NCI-H524 (cell line): ENCODE results near the gene RPL21.

ENCODE experiments used
- DNase-seq, 2 experiments: peaks; one replicate each; lab custom pipeline; 2025; lab: John Stamatoyannopoulos, UW

The RPL21 gene

DNA sequence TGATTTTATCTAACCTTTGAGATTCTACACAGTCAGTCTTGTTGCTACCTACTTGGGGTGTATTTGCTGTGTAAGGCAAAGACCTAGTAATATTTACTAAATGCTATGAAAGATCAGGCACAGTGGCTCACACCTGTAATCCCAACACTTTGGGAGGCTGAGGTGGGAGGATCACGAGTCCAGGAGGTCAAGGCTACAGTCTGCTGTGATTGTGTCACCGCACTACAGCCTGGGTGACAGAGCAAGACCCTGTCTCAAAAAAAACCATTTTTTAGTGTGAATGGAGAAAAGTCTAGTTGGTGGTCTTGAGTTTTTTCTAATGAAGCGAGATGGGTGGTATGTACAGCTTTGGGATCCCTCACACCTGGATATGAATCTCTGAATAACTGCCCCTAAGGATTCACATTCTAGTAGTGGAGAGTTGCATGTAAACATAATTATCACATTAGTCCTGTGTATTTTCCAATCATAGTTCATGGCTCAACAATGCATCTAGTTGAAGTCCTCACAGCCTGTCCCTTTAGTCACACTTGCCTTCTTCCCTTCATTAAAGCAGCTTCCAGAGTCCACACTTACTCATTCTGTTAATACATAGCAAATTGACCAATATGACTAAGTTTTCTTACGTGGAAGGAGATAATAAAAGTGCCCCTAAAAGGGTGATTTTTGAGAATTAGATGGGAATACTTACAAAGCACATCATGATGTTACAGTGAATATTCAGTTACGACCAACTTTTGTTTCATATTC lies 7.5 kb downstream of the RPL21 start:
- DNase-seq: no peak

GRCh38 chr13:27259831-27260230 lies 8.5 kb downstream of the RPL21 start:
- no peak for DNase-seq

- DNase-seq: no peak
Observed at GRCh38 chr13:27261396-27261795, 10.0 kb downstream of the RPL21 start.

- DNase-seq: peak; percentile 70 to 90
Observed at GRCh38 chr13:27263438-27263837, 12.1 kb downstream of the RPL21 start.

- peak; percentile 35 to 81 for DNase-seq
Observed at GRCh38 chr13:27264181-27264580, 12.8 kb downstream of the RPL21 start.

DNA sequence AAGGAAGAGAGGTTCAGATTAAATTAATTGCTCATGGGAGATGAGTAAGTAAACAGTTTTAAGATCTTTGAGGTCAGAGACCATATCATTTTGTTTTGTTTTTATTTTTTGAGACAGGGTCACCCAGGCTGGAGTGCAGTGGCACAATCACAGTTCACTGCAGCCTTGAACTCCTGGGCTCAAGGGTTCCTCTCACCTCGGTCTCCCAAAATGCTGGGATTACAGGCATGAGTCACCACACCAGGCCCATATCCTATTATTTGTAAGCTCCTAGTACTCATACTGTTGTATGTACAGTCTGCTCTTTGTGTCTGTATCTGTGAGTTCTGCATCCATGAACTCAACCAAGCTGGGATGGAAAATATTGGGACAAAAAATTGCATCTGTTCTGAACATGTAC lies 13.3 kb downstream of the RPL21 start:
- no peak for DNase-seq

GRCh38 chr13:27266917-27267316 lies 15.6 kb downstream of the RPL21 start:
- no peak for DNase-seq

DNA sequence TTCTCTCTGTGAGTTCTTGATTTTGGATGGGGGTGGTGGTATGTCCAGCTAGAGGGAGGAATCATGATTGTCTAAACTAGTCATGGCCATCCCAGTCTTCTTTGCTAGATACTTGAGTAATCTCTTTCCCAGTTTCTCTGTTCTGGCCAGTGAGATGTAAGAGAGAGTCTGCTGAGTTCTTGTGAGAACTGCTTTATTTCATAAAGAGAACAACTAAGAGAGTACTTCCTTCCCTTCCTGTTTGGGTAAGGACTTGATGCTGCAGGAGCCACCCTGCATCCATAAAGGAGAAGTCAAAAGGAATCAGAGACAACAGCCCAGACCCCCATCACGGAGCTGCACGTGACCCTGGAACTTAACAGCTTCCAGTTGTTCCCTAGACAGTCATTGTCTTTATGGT lies 16.2 kb downstream of the RPL21 start:
- no peak for DNase-seq

GRCh38 chr13:27269114-27269665 lies 17.8 kb downstream of the RPL21 start:
- no peak for DNase-seq

GRCh38 chr13:27270594-27271520 lies 19.5 kb downstream of the RPL21 start, which contains the start of gene RASL11A:
Gene RASL11A (plus strand): TSS chr13:27270830. CDS start chr13:27270945, 115 bp downstream.
- DNase-seq: peak; percentile 83 to 92

DNA sequence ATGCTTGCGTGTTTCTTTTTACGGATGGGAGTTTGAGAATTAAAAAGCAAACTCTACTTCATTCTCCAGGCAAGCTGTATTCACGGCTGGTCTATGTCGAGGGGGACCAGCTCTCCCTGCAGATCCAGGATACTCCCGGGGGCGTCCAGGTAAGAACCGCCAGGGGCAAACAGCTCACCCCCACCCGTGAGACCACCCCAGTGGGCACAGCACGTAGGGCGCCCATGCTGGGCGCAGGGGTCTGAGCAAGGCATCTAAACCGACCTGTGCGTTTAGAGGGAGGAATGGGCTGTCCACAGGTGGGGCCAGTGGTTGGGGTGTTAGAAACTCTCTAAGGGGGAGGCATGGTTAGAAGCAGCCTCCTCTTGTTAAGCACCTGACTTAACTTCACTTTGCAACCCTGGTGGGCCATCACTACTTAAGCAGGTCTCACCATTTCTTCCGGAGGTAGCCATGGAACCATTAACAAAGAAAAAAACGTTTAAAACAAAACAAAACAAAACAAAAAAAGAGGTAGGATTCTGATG lies 20.3 kb downstream of the RPL21 start:
- DNase-seq: no peak

DNA sequence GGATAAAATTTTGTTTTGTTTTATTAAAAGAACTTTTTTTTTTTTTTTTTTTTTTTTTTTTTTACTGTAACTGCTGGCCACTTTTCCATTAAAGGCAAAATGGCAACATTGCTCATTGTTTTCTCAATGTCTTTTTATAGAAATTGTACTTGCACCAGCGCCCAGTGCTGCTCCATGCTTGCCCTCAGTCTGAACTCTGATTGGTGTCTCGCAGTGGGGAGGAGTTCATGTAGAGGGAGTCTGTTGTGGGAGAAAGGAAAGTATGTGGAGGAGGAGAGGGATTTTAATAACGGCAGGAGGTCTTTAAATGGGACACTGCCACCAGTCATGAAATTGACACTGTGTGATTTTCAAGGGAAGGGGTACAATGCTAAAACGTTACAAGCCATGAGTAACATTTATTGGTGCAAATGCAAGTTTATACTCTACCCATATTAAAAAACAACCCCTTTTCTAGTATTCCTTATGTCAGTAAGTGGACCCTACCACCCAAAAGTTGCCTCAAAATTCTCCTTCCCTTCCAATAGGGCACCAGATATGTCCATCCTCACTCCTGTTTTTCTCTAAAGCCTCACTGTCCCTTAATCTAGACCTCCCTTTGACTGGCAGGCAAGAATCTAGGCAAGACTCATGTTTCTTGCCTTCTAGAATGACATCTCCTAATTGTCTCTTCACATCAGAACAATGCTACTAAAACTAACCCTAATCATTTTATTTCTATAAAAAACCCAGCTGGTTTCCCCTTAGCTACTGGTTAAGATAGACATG lies 22.5 kb downstream of the RPL21 start:
- no peak for DNase-seq

DNA sequence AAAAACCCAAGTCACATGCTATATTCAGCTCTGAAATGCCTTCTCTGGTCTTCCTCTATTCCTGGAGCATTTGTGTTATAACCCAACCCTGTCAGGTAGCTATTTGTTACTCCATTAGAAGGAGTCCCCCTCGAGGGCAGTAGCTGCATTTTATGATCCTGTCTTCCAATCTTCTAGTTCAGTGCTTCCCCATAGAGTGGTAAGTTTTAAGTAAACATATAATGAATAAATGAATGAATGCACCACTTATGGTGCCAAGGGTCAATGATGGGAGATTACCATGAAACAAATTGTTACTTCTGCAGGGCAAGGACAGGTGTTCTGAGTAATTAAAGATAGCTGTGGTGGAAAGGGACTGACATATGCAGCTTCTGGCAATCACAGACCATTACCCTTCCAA lies 23.3 kb downstream of the RPL21 start:
- DNase-seq: no peak

GRCh38 chr13:27276188-27276587 lies 24.8 kb downstream of the RPL21 start:
- DNase-seq: no peak

GRCh38 chr13:27279506-27279905 lies 28.1 kb downstream of the RPL21 start:
- no peak for DNase-seq

DNA sequence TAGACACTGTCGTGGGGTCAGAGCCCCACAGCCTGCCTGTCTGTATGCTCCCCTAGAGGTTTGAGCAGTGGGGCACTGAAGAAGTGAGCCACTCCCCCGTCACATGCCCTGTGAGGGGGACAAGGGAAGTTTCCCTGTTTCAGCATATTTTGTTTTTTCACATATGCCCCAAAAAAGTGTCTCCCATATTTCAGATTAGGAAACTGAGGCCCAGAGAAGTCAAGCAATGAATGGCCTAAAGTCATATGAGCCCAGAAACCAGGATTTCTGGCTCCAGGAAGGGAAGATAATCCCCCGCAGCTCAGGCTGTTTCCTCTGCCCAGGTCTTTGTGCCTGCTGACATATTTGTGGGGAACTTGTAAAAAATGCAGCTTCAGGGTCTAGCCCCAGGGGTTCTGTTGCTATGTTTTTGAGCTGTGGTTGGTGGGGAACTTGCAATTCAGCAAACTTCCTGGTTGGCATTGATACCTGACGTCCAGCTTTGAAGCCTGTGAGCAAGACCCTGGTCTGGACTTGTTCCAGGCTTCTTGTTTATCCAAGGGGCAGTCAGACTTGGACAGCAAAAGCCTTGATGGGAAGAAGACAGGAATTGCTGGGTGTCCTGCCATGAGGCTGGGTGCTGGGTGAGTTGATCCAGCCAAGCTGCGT lies 28.8 kb downstream of the RPL21 start:
- no peak for DNase-seq

DNA sequence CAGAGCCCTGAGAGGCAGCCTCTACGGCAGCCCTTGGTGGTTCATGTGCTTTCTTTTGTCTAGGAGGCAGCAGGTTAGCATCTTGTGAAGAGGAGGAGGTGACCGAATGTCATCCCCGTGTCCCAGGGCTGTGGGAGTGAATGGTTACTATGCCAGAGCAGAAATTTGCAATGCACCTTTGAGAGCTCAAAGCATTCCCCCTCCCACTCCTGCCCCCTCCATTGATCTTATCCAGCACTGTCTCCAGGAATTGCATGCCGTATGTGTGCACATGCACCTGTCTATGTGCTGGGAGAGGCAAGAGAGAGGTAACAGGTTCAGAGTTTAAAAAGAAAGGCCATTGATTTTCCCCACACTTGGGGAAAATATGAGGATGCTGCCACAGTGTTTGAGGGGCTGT lies 29.5 kb downstream of the RPL21 start:
- DNase-seq: no peak

GRCh38 chr13:27281420-27281819 lies 30.1 kb downstream of the RPL21 start:
- DNase-seq: peak; percentile 28 to 74

- peak in 1 of 2 experiments; percentile 57 for DNase-seq
Observed at GRCh38 chr13:27283906-27284493, 32.6 kb downstream of the RPL21 start.

DNA sequence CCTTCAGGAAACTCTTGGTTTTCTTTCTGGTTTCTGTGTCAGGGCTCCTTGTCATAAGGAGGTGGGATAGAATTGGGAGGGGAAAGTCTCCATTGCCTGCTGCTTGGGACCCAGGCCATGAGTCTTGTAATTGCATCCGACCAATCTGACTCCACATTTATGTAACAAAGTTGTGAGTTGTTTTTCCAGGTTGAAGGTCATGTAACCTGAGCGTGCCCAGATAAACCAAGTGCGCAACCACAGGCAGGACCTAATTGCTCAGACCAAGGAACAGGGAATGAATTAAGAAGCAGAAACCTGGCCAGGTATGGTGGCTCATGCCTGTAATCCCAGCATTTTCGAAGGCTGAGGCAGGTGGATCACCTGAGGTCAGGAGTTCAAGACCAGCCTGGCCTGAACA lies 37.0 kb downstream of the RPL21 start:
- DNase-seq: no peak
